ENCODE data around the gene AANAT.

The AANAT gene

GRCh38 chr17:76442341-76443338 lies 24.8 kb upstream of the AANAT start:
- no peak for DNase-seq

GRCh38 chr17:76444518-76445311 lies 22.7 kb upstream of the AANAT start:
- no peak for DNase-seq

- DNase-seq: no peak
These were observed 21.5 kb upstream of the AANAT start for GRCh38 chr17:76445697-76446448.

- DNase-seq: no peak
These were observed 20.8 kb upstream of the AANAT start for GRCh38 chr17:76446449-76447231.

- DNase-seq: no peak
These were observed 19.3 kb upstream of the AANAT start for GRCh38 chr17:76447931-76448652.

GRCh38 chr17:76449126-76449525 lies 18.3 kb upstream of the AANAT start:
- no peak for DNase-seq

- no peak for DNase-seq
These were observed 15.9 kb upstream of the AANAT start for GRCh38 chr17:76451506-76451905.

GRCh38 chr17:76452127-76452659 lies 15.2 kb upstream of the AANAT start:
- no peak for DNase-seq

- DNase-seq: peak; percentile 72 to 92
These were observed 14.6 kb upstream of the AANAT start, which contains the start of gene UBE2O for GRCh38 chr17:76452660-76453430. UBE2O (minus strand) TSS chr17:76453152; CDS start chr17:76453141, 11 bp downstream.

GRCh38 chr17:76453431-76453743 lies 14.0 kb upstream of the AANAT start:
- no peak for DNase-seq

GRCh38 chr17:76458580-76459490 lies 8.6 kb upstream of the AANAT start:
- DNase-seq: peak in 1 of 2 donors; percentile 34

- DNase-seq: no peak
These were observed 7.7 kb upstream of the AANAT start for GRCh38 chr17:76459674-76460073.

- DNase-seq: no peak
These were observed 5.4 kb upstream of the AANAT start for GRCh38 chr17:76461765-76462555.

- no peak for DNase-seq
These were observed 4.7 kb upstream of the AANAT start for GRCh38 chr17:76462556-76463290.

- no peak for DNase-seq
These were observed 650 bp upstream of the AANAT start for GRCh38 chr17:76466775-76467130.

- no peak for DNase-seq
These were observed 618 bp downstream of the AANAT start for GRCh38 chr17:76467809-76468633.

- no peak for DNase-seq
These were observed 1.2 kb downstream of the AANAT start for GRCh38 chr17:76468634-76469010.

All from inflammatory macrophage treated with lipopolysaccharide for 1 hour (primary cell).